Heart left ventricle (tissue), 16 donors: ENCODE measurements around the gene ZBTB47. TPM values are rescaled to one million over a fixed set of nuclear protein-coding genes. Genes with fewer than 3 reads are reported as not detected.

Experiments used
- ATAC-seq, 4 donors: fragments of 200-7000 bp; cut with Tn5 transposase; one replicate each; pipeline ENCODE4 v1.9.1; 2020 to 2022; ENCODE audit warnings: moderate library complexity in 4 of 4, mild to moderate bottlenecking in 3 of 4, moderate number of reproducible peaks in 1 of 4
- DNase-seq, 5 donors: peaks; one replicate each; pipeline ENCODE4 v3.0.0-alpha.2; 2020
- H3K27ac ChIP-seq, 12 donors: fragments of 200-600 bp; sonication (generic) in 4 of 12; one replicate each; pipeline versions ENCODE4 v1.5.0 to v1.8.0; 2016 to 2022; ENCODE audit warnings: mild to moderate bottlenecking in 2 of 12
- H3K27me3 ChIP-seq, 9 donors: fragments of 200-600 bp; sonication (generic) in 2 of 9; one replicate each; pipeline versions ENCODE4 v1.5.1 to v1.8.0; 2016 to 2022; ENCODE audit warnings: mild to moderate bottlenecking in 3 of 9
- H3K36me3 ChIP-seq, 9 donors: fragments of 200-600 bp; sonication (generic) in 2 of 9; one replicate each; pipeline versions ENCODE4 v1.5.0 to v1.8.0; 2018 to 2022; ENCODE audit warnings: mild to moderate bottlenecking in 2 of 9
- H3K4me1 ChIP-seq, 12 donors: fragments of 200-600 bp; sonication (generic) in 4 of 12; one replicate each; pipeline versions ENCODE4 v1.5.0 to v1.8.0; 2016 to 2022; ENCODE audit warnings: mild to moderate bottlenecking in 3 of 12
- H3K4me3 ChIP-seq, 12 donors: fragments of 200-600 bp; sonication (generic) in 4 of 12; one replicate each; pipeline versions ENCODE4 v1.5.0 to v1.8.0; 2017 to 2022; ENCODE audit warnings: mild to moderate bottlenecking in 9 of 12, moderate library complexity in 4 of 12
- H3K9me3 ChIP-seq, 12 donors: fragments of 200-600 bp; sonication (generic) in 4 of 12; one replicate each; pipeline versions ENCODE4 v1.5.0 to v1.8.0; 2016 to 2022; ENCODE audit warnings: mild to moderate bottlenecking in 1 of 12
- CTCF ChIP-seq, 12 donors: fragments of 200-600 bp; sonication (generic) in 4 of 12; IDR thresholded peaks; one replicate each; pipeline versions ENCODE4 v1.5.0 to v1.8.0; 2018 to 2022; ENCODE audit warnings: antibody characterized with exemption in 12 of 12, mild to moderate bottlenecking in 5 of 12
- POLR2A ChIP-seq, 2 donors: fragments of 450-650 bp; IDR thresholded peaks; one replicate each; pipeline ENCODE4 v1.6.1; 2017; ENCODE audit warnings: antibody characterized with exemption in 2 of 2, mild to moderate bottlenecking in 2 of 2, moderate library complexity in 2 of 2
- WGBS, 4 donors: extraction: QIAGEN DNeasy Blood & Tissue Kit in 2 of 4; methylation state at CpG; one replicate each; pipeline versions ENCODE4 v1.1.5 to v1.1.7; 2013 to 2018; 5-methylcytosine and 5-hydroxymethylcytosine counted together
- intact Hi-C, 10 donors: fragments of 100-400 bp; cut with DNase I; formaldehyde crosslinking; loops; one replicate each; pipeline versions ENCODE4 v1.11.1 to v1.14.2; 2022
- polyA plus RNA-seq, 2 donors: library from polyadenylated mRNA; stranded (reverse); fragments of 200-250 nt; gene quantifications; one replicate each; pipeline ENCODE4 v1.2.3, GENCODE V29; 2013
- total RNA-seq, 9 donors: library from RNA; depleted of rRNA in 2 of 9; stranded (reverse); fragments of >200 nt in 2 of 9; fragmentation: NEBNext Ultra II Directional in 3 of 9; extraction: Animal tissue kit (Norgen Biotek cat#: 25700) in 3 of 9; gene quantifications; one replicate each; pipeline versions ENCODE4 v1.1.0 to v1.2.4, GENCODE V29; 2016 to 2023
- donor health status: ischemic (EF 13 %, LVEDD 7.1; RV severe dilation, severe dysfunction).
- donor health status: healthy with polysubstance abuse.
- donor health status: DM: no; HTN: yes; CAD: no.
- donor health status: DM: no; HTN: no; CAD: no.
- donor health status: ischemic (EF 25% LVEDD 6.9; RV normal size, moderate dysfunction).
- donor health status: ischemic (EF 25% LVEDD 5.7; RV mildly dilated, moderate dysfunction).
- donor health status: healthy.
- donor health status: DM: yes; HTN: yes; CAD: no.
- donor health status: ischemic (EF 35%, LVEDD 5.7; RV mildly dilated, moderate dysfunction).
- donor health status: nonischemic (EF 11% LVEDD 7.7; RV severe dilation, severe dysfunction).
- donor health status: DM: yes; HTN: yes; CAD: no.
- donor health status: PGD.
- donor health status: ischemic (EF 29% LVEDD 5.4; RV normal size, mild dysfunction).
- donor health status: nonischemic (EF 23%, LVEDD 6.1; RV moderate dilation, normal function).

The ZBTB47 gene
- total and polyA plus RNA-seq, 11 donors: 76.6 to 184 (median 125) TPM

- Histone ChIP-seq H3K4me1 (peaks cover 0 to 38% (median 1%) of the 10 kb centered on the region in 12 donors), H3K27ac (peak overlapping the region in 2 of 12 donors; percentile 97), H3K36me3 (no peaks in the 10 kb centered on the region), H3K9me3 (no peaks in the 10 kb centered on the region), H3K4me3 (no peak overlapping the region), H3K27me3 (no peaks in the 10 kb centered on the region)
- no peak for ATAC-seq
- TF ChIP-seq POLR2A (IDR thresholded peaks at IDR 0.05) (no peak), CTCF (IDR thresholded peaks at IDR 0.05) (no peak)
- intact Hi-C loops: no loop called here
- peak in 3 of 5 donors; percentile 2 to 15 (median 12) for DNase-seq
- WGBS, 4 donors: 72 to 80% (median 76%) methylated on average over 7 of the region's 7 CpGs
Measured at GRCh38 chr3:42706721-42707619, 53.5 kb downstream of the ZBTB47 start.

DNA sequence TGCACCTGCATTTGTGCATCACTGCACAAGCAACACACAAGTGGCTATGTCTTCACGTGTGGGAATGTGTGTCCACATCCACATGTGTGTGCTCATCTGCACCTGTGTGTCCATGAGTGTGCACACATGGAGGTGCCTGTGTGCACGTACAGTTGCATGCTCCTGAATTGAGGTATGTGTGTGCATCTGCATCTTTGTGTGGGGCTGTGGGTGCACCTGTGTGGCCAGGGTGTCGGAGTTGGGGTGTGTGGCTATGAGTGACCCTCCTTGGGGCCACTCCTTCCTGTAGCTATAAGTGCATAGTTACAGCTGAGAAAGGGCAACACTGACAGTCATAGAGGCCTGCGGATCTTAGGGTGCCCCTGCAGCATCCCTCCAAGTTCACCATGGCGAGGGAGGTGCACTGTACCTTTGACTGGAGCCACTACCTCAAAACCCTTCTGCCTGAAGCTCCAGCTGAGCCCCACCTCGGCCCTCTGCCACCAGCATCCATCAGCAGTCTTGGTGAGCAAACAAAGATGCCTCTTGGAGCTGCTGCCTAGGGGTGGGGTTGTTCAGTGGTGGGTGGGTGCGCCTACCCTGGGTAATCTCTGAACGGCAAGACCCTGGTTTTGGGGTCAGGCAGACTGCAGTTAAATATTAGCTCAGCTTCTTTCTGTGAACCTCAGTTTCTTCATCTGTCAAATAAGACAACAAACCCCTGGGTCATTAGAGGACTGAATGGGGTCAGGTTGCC, 54.3 kb downstream of the ZBTB47 start:
- no peak for TF ChIP-seq POLR2A (IDR thresholded peaks at IDR 0.05)
- TF ChIP-seq CTCF (IDR thresholded peaks at IDR 0.05): no peak
- Histone ChIP-seq H3K27ac (no peak overlapping the region), H3K36me3 (no peaks in the 10 kb centered on the region), H3K4me1 (peaks cover 0 to 38% (median 1%) of the 10 kb centered on the region in 12 donors), H3K27me3 (no peaks in the 10 kb centered on the region), H3K4me3 (no peak overlapping the region), H3K9me3 (no peaks in the 10 kb centered on the region)
- intact Hi-C loops: no loop called here
- ATAC-seq (no peak), DNase-seq (peak in 2 of 5 donors; percentile 2 to 11)
- 73 to 90% (median 84%) methylated on average over 7 to 8 of the region's 8 CpGs for WGBS, 4 donors

- peaks cover 0 to 29% (median 1%) of the 10 kb centered on the region in 12 donors for H3K4me1 ChIP-seq
- H3K4me3 ChIP-seq: no peak overlapping the region
- H3K27ac ChIP-seq: no peak overlapping the region
- no peaks in the 10 kb centered on the region for H3K9me3 ChIP-seq
- TF ChIP-seq CTCF (IDR thresholded peaks at IDR 0.05) (no peak), POLR2A (IDR thresholded peaks at IDR 0.05) (no peak)
- DNase-seq: peak in 4 of 5 donors; percentile 4 to 20 (median 16)
- H3K27me3 ChIP-seq: no peaks in the 10 kb centered on the region
- WGBS, 4 donors: 85 to 93% (median 91%) methylated on average over 5 to 10 of the region's 10 CpGs
- intact Hi-C loops: no loop called here
- H3K36me3 ChIP-seq: no peaks in the 10 kb centered on the region
- ATAC-seq: no peak
Measured at GRCh38 chr3:42708611-42709151, 55.2 kb downstream of the ZBTB47 start.

- Histone ChIP-seq H3K9me3 (no peaks in the 10 kb centered on the region), H3K27me3 (no peaks in the 10 kb centered on the region), H3K36me3 (no peaks in the 10 kb centered on the region), H3K4me3 (no peak overlapping the region), H3K27ac (no peak overlapping the region), H3K4me1 (peaks cover 0 to 20% (median 0%) of the 10 kb centered on the region in 12 donors)
- ATAC-seq: no peak
- intact Hi-C loops: no loop called here
- DNase-seq: peak in 3 of 5 donors; percentile 2 to 25 (median 15)
- TF ChIP-seq CTCF (IDR thresholded peaks at IDR 0.05): no peak
- TF ChIP-seq POLR2A (IDR thresholded peaks at IDR 0.05): no peak
- WGBS, 4 donors: 91 to 95% (median 94%) methylated on average over 10 of the region's 10 CpGs
Measured at GRCh38 chr3:42709621-42710020, 56.1 kb downstream of the ZBTB47 start.
